ENCODE results near the gene DOHH. TPM values are rescaled to one million over a fixed set of nuclear protein-coding genes. Genes with fewer than 3 reads are reported as not detected.
"Not testable (repeated sequence)": the region's sequence is repeated elsewhere in the genome, so short reads cannot be mapped to it uniquely, and the experiment has no call there.

The DOHH gene
- total and polyA plus RNA-seq, 2 experiments from 2014 or later: 15.0 to 20.4 TPM

GRCh38 chr19:3455960-3456601 is 44.4 kb downstream of the DOHH start:
- Histone ChIP-seq H3F3A (ENCODE audit: insufficient read depth) (peaks cover 40% of the 10 kb centered on the region), H3K9me2 (ENCODE audit: insufficient read depth) (no peaks in the 10 kb centered on the region), H3K9me3 (ENCODE audit: low read depth) (no peaks in the 10 kb centered on the region), H3K36me3 (ENCODE audit: low read depth) (peaks cover 38% of the 10 kb centered on the region), H2AFZ (no peak overlapping the region), H3K4me3 (no peak overlapping the region), H3K27me3 (replicated peaks; ENCODE audit: insufficient read depth) (no peaks in the 10 kb centered on the region), H3K27ac (no peak overlapping the region), H3K4me2 (ENCODE audit: unreplicated experiment) (no peak overlapping the region), H3K9ac (no peak overlapping the region), H3K4me1 (ENCODE audit: insufficient read depth) (peaks cover 38% of the 10 kb centered on the region), H4K20me1 (ENCODE audit: insufficient read depth) (no peaks in the 10 kb centered on the region), H3K79me2 (ENCODE audit: insufficient read depth) (peaks cover 76% of the 10 kb centered on the region)
- WGBS, 2 experiments (ENCODE audit: low coverage in 1 of 2, low lambda C conversion rate in 2 of 2, missing lambda C conversion rate in 2 of 2): 86 to 95% methylated on average over 20 to 37 of the region's 37 CpGs
- DNase-seq: no peak
- no peak for TF ChIP-seq EZH2phosphoT487 (IDR thresholded peaks at IDR 0.05; ENCODE audit: insufficient read depth, low read depth)
- TF ChIP-seq EZH2 (IDR thresholded peaks at IDR 0.05; ENCODE audit: insufficient read depth, poor library complexity, severe bottlenecking): no peak
- in situ Hi-C loops (cut with MboI): no loop called here

DNA sequence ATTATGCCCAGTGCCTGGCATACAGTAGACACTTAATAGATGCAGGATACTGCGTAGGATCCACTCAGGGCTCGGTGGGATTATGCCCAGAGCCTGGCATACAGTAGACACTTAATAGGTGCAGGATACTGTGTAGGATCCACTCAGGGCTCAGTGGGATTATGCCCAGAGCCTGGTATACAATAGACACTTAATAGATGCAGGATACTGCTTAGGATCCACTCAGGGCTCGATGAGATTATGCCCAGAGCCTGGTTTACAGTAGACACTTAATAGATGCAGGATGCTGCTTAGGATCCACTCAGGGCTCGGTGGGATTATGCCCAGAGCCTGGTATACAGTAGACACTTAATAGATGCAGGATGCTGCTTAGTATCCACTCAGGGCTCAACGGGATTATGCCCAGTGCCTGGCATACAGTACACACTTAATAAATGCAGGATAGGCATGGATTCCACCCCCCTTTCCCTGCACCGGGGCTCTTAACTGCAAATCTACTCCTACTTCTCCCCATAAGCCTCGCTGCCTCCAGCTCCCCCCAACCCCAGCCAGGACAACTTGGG is 45.0 kb downstream of the DOHH start:
- in situ Hi-C loops (cut with MboI): no loop called here
- Histone ChIP-seq H3F3A (ENCODE audit: insufficient read depth) (peaks cover 39% of the 10 kb centered on the region), H3K27me3 (replicated peaks; ENCODE audit: insufficient read depth) (no peaks in the 10 kb centered on the region), H2AFZ (no peak overlapping the region), H3K36me3 (ENCODE audit: low read depth) (peaks cover 32% of the 10 kb centered on the region), H3K79me2 (ENCODE audit: insufficient read depth) (peaks cover 70% of the 10 kb centered on the region), H3K9me2 (ENCODE audit: insufficient read depth) (no peaks in the 10 kb centered on the region), H3K4me2 (ENCODE audit: unreplicated experiment) (no peak overlapping the region), H3K4me1 (ENCODE audit: insufficient read depth) (peaks cover 41% of the 10 kb centered on the region), H3K4me3 (no peak overlapping the region), H3K27ac (no peak overlapping the region), H3K9ac (no peak overlapping the region), H4K20me1 (ENCODE audit: insufficient read depth) (0 out of 2 replicates have a peak, but pooled peaks cover 3% of the 10 kb centered on the region), H3K9me3 (ENCODE audit: low read depth) (no peaks in the 10 kb centered on the region)
- DNase-seq: no peak
- no peak for TF ChIP-seq EZH2 (IDR thresholded peaks at IDR 0.05; ENCODE audit: insufficient read depth, poor library complexity, severe bottlenecking)
- TF ChIP-seq EZH2phosphoT487 (IDR thresholded peaks at IDR 0.05; ENCODE audit: insufficient read depth, low read depth): no peak
- WGBS, 2 experiments (ENCODE audit: low coverage in 1 of 2, low lambda C conversion rate in 2 of 2, missing lambda C conversion rate in 2 of 2): 73 to 75% methylated on average over 7 of the region's 7 CpGs

GRCh38 chr19:3454656-3455392 is 45.6 kb downstream of the DOHH start:
- no peak for DNase-seq
- 88 to 91% methylated on average over 14 to 15 of the region's 15 CpGs for WGBS, 2 experiments (ENCODE audit: low coverage in 1 of 2, low lambda C conversion rate in 2 of 2, missing lambda C conversion rate in 2 of 2)
- Histone ChIP-seq H3K4me1 (ENCODE audit: insufficient read depth) (peaks cover 36% of the 10 kb centered on the region), H3K4me2 (ENCODE audit: unreplicated experiment) (no peak overlapping the region), H3K79me2 (ENCODE audit: insufficient read depth) (peaks cover 64% of the 10 kb centered on the region), H3K9ac (no peak overlapping the region), H3K27me3 (replicated peaks; ENCODE audit: insufficient read depth) (no peaks in the 10 kb centered on the region), H3K9me2 (ENCODE audit: insufficient read depth) (no peaks in the 10 kb centered on the region), H3K27ac (no peak overlapping the region), H3K4me3 (no peak overlapping the region), H3K9me3 (ENCODE audit: low read depth) (no peaks in the 10 kb centered on the region), H4K20me1 (ENCODE audit: insufficient read depth) (0 out of 2 replicates have a peak, but pooled peaks cover 4% of the 10 kb centered on the region), H3K36me3 (ENCODE audit: low read depth) (peaks cover 30% of the 10 kb centered on the region), H2AFZ (no peak overlapping the region), H3F3A (ENCODE audit: insufficient read depth) (peaks cover 39% of the 10 kb centered on the region)
- in situ Hi-C loops (cut with MboI): no loop called here
- TF ChIP-seq EZH2phosphoT487 (IDR thresholded peaks at IDR 0.05; ENCODE audit: insufficient read depth, low read depth) (no peak), EZH2 (IDR thresholded peaks at IDR 0.05; ENCODE audit: insufficient read depth, poor library complexity, severe bottlenecking) (no peak)

- in situ Hi-C loops (cut with MboI): no loop called here
These were observed 46.6 kb downstream of the DOHH start for GRCh38 chr19:3453840-3454239.

DNA sequence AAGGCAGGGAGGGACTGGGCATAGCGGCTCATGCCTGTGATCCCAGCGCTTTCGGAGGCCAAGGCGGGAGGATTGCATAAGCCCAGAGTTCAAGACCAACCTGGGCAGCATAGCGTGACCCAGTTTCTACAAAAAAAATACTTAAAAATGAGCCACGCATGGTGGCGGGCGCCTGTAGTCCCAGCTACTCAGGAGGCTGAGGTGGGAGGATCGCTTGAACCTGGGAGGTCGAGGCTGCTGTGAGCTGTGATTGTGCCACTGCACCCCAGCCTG is 47.6 kb downstream of the DOHH start:
- H3K9me3 ChIP-seq (ENCODE audit: low read depth); H3K4me2 ChIP-seq (ENCODE audit: unreplicated experiment); H3K9ac ChIP-seq; H3K27me3 ChIP-seq (replicated peaks; ENCODE audit: insufficient read depth); H2AFZ ChIP-seq; DNase-seq; H3K9me2 ChIP-seq (ENCODE audit: insufficient read depth); H4K20me1 ChIP-seq (ENCODE audit: insufficient read depth); H3K4me3 ChIP-seq; in situ Hi-C loops (cut with MboI): not testable (repeated sequence)
- H3K36me3 ChIP-seq (ENCODE audit: low read depth): peaks cover 37% of the 10 kb centered on the region
- 92 to 93% methylated on average over 10 of the region's 10 CpGs for WGBS, 2 experiments (ENCODE audit: low coverage in 1 of 2, low lambda C conversion rate in 2 of 2, missing lambda C conversion rate in 2 of 2)
- H3F3A ChIP-seq (ENCODE audit: insufficient read depth): peaks cover 32% of the 10 kb centered on the region
- H3K4me1 ChIP-seq (ENCODE audit: insufficient read depth): peaks cover 18% of the 10 kb centered on the region
- H3K79me2 ChIP-seq (ENCODE audit: insufficient read depth): peaks cover 71% of the 10 kb centered on the region
- peak overlapping the region; percentile 97 for H3K27ac ChIP-seq

More at GRCh38 chr19:3453840-3454239, 46.6 kb downstream of the DOHH start:
- 88 to 95% methylated on average over 12 to 24 of the region's 25 CpGs for WGBS, 2 experiments (ENCODE audit: low coverage in 1 of 2, low lambda C conversion rate in 2 of 2, missing lambda C conversion rate in 2 of 2)
- TF ChIP-seq EZH2 (IDR thresholded peaks at IDR 0.05; ENCODE audit: insufficient read depth, poor library complexity, severe bottlenecking) (no peak), EZH2phosphoT487 (IDR thresholded peaks at IDR 0.05; ENCODE audit: insufficient read depth, low read depth) (no peak)
- Histone ChIP-seq H3K36me3 (ENCODE audit: low read depth) (peaks cover 35% of the 10 kb centered on the region), H3K4me1 (ENCODE audit: insufficient read depth) (peaks cover 28% of the 10 kb centered on the region), H3K9ac (no peak overlapping the region), H3K79me2 (ENCODE audit: insufficient read depth) (peaks cover 68% of the 10 kb centered on the region), H3K9me3 (ENCODE audit: low read depth) (no peaks in the 10 kb centered on the region), H3K27ac (no peak overlapping the region), H3K9me2 (ENCODE audit: insufficient read depth) (no peaks in the 10 kb centered on the region), H3F3A (ENCODE audit: insufficient read depth) (peaks cover 39% of the 10 kb centered on the region), H2AFZ (no peak overlapping the region), H3K27me3 (replicated peaks; ENCODE audit: insufficient read depth) (no peaks in the 10 kb centered on the region), H4K20me1 (ENCODE audit: insufficient read depth) (0 out of 2 replicates have a peak, but pooled peaks cover 4% of the 10 kb centered on the region), H3K4me2 (ENCODE audit: unreplicated experiment) (no peak overlapping the region), H3K4me3 (no peak overlapping the region)
- no peak for DNase-seq
